Smooth muscle cell (in vitro differentiated cells): ENCODE measurements around the gene REV3L. TPM values are rescaled to one million over a fixed set of nuclear protein-coding genes. Genes with fewer than 3 reads are reported as not detected.

Experiments
- DNase-seq: peaks from one replicate; lab custom pipeline; 2025; ENCODE audit not compliant: unreplicated experiment; lab: John Stamatoyannopoulos, UW
- H2AFZ ChIP-seq: fragments of 200-600 bp; sonication (generic); 2 replicates; pipeline ENCODE4 v1.6.0; 2016; ENCODE audit warnings: antibody characterized with exemption, low read depth, mild to moderate bottlenecking
- H3F3A ChIP-seq: fragments of 200-600 bp; sonication (generic); 2 replicates; pipeline ENCODE4 v1.6.0; 2017; ENCODE audit warnings: antibody characterized with exemption, low read depth
- H3K27ac ChIP-seq: fragments of 200-600 bp; sonication (generic); 2 replicates; pipeline ENCODE4 v1.5.1; 2016; ENCODE audit warnings: low read depth, mild to moderate bottlenecking
- H3K27me3 ChIP-seq: fragments of 200-600 bp; sonication (generic); 2 replicates; pipeline ENCODE4 v1.6.1; 2016; ENCODE audit warnings: low read depth, mild to moderate bottlenecking
- H3K36me3 ChIP-seq: fragments of 200-600 bp; sonication (generic); 2 replicates; pipeline ENCODE4 v1.5.1; 2016; ENCODE audit warnings: low read depth
- H3K4me1 ChIP-seq: fragments of 200-600 bp; sonication (generic); 2 replicates; pipeline ENCODE4 v1.5.1; 2016; ENCODE audit warnings: low read depth
- H3K4me2 ChIP-seq: fragments of 200-600 bp; sonication (generic); 2 replicates; pipeline ENCODE4 v1.6.0; 2016; ENCODE audit warnings: mild to moderate bottlenecking
- H3K4me3 ChIP-seq: fragments of 200-600 bp; sonication (generic); 2 replicates; pipeline ENCODE4 v1.5.1; 2016; ENCODE audit warnings: mild to moderate bottlenecking
- H3K79me2 ChIP-seq: fragments of 200-600 bp; sonication (generic); 2 replicates; pipeline ENCODE4 v1.6.0; 2016; ENCODE audit warnings: low read depth, mild to moderate bottlenecking
- H3K9ac ChIP-seq: fragments of 200-600 bp; sonication (generic); 2 replicates; pipeline ENCODE4 v1.6.0; 2016; ENCODE audit warnings: low read depth
- H3K9me3 ChIP-seq: fragments of 200-600 bp; sonication (generic); replicated peaks from 2 replicates; pipeline ENCODE4 v1.5.1; 2016; ENCODE audit warnings: low read depth
- H4K20me1 ChIP-seq: fragments of 200-600 bp; sonication (generic); 2 replicates; pipeline ENCODE4 v1.6.0; 2016; ENCODE audit warnings: low read depth
- WGBS: methylation state at CpG from one replicate; pipeline ENCODE4 v1.1.7; 2016; ENCODE audit warnings: low lambda C conversion rate; 5-methylcytosine and 5-hydroxymethylcytosine counted together
- polyA plus RNA-seq: library from polyadenylated mRNA; unstranded; fragments of >200 nt; fragmentation: Nextera tagmentation; extraction: Ambion mirVana; gene quantifications from 2 replicates; pipeline ENCODE4 v1.2.1, GENCODE V29; 2016
- total RNA-seq: library from RNA; depleted of rRNA; stranded (reverse); fragments of >200 nt; gene quantifications from 2 replicates; pipeline ENCODE4 v1.2.3, GENCODE V29; 2014
- TF ChIP-seq, protein P1 (sequence below): fragments of 200-600 bp; sonication (generic); IDR thresholded peaks from 2 replicates; pipeline ENCODE4 v1.5.1; 2017; ENCODE audit warnings: borderline replicate concordance, mild to moderate bottlenecking, antibody characterized with exemption; ENCODE audit not compliant: insufficient read depth, poor library complexity, severe bottlenecking

REV3L gene
- total and polyA plus RNA-seq, 2 experiments from 2014 or later, result 6.9 to 19.8 TPM

GRCh38 chr6:111530218-111530617 is 47.2 kb upstream of the REV3L start:
- Histone ChIP-seq H3K27me3 (no peaks in the 10 kb centered on the region), H3K36me3 (no peaks in the 10 kb centered on the region), H3K79me2 (peaks cover 13% of the 10 kb centered on the region), H4K20me1 (peaks cover 11% of the 10 kb centered on the region), H3K4me3 (no peak overlapping the region), H3K9me3 (no peaks in the 10 kb centered on the region), H3K27ac (no peak overlapping the region), H3K4me1 (no peaks in the 10 kb centered on the region), H3F3A (no peaks in the 10 kb centered on the region), H3K4me2 (no peak overlapping the region), H3K9ac (no peak overlapping the region), H2AFZ (no peak overlapping the region)
- WGBS, result 82% methylated on average over 2 of the region's 2 CpGs
- TF ChIP-seq, protein P1, sequence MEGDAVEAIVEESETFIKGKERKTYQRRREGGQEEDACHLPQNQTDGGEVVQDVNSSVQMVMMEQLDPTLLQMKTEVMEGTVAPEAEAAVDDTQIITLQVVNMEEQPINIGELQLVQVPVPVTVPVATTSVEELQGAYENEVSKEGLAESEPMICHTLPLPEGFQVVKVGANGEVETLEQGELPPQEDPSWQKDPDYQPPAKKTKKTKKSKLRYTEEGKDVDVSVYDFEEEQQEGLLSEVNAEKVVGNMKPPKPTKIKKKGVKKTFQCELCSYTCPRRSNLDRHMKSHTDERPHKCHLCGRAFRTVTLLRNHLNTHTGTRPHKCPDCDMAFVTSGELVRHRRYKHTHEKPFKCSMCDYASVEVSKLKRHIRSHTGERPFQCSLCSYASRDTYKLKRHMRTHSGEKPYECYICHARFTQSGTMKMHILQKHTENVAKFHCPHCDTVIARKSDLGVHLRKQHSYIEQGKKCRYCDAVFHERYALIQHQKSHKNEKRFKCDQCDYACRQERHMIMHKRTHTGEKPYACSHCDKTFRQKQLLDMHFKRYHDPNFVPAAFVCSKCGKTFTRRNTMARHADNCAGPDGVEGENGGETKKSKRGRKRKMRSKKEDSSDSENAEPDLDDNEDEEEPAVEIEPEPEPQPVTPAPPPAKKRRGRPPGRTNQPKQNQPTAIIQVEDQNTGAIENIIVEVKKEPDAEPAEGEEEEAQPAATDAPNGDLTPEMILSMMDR, result no peak
- no peak for DNase-seq

DNA sequence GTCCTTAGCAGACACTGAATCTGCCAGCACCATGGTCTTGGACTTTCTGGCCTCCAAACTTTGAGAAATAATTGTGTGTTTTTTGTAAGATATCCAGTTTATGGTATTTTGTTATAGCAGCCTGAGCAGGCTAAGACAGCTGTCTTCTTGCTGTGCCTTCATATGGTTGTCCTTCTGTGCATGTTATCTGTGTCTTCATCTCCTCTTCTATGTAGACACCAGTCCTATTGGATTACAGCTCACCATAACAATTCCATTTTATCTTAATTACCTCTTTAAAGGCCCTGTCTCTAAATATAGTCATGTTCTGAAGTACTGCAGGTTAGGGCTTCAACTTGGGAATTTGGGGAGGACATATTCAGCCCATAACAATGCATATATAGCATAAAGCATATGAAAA is 44.3 kb upstream of the REV3L start:
- DNase-seq, result no peak
- Histone ChIP-seq H3K79me2 (peaks cover 17% of the 10 kb centered on the region), H3K9ac (no peak overlapping the region), H3K27me3 (no peaks in the 10 kb centered on the region), H3K4me1 (no peaks in the 10 kb centered on the region), H3K9me3 (no peaks in the 10 kb centered on the region), H3K4me2 (no peak overlapping the region), H2AFZ (no peak overlapping the region), H3F3A (no peaks in the 10 kb centered on the region), H3K36me3 (no peaks in the 10 kb centered on the region), H3K27ac (no peak overlapping the region), H4K20me1 (peaks cover 5% of the 10 kb centered on the region), H3K4me3 (no peak overlapping the region)
- TF ChIP-seq, protein P1, result no peak

DNA sequence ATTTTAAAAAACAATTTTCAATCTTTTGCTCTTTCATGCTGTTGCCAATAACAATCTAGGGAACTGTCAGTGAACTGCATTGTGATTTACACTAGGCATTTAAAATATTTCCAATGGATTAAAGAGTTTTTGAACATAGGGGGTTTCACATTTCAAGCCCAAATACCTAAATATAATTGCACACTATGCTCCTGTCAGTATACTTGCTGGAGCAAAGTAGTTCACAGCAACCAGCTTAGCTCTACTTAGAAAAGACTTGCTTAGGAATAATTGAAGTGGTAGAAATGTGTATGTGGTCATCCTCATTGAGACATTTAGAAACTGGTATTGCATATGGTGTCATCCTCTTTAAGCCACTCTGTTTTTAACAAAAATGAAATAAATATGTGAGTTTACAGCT is 41.7 kb upstream of the REV3L start:
- H2AFZ ChIP-seq, result no peak overlapping the region
- no peak overlapping the region for H3K4me2 ChIP-seq
- no peaks in the 10 kb centered on the region for H3K36me3 ChIP-seq
- no peaks in the 10 kb centered on the region for H3K27me3 ChIP-seq
- DNase-seq, result no peak
- H3K4me3 ChIP-seq, result no peak overlapping the region
- no peaks in the 10 kb centered on the region for H3F3A ChIP-seq
- TF ChIP-seq, protein P1, result no peak
- peaks cover 17% of the 10 kb centered on the region for H3K79me2 ChIP-seq
- no peak overlapping the region for H3K27ac ChIP-seq
- no peaks in the 10 kb centered on the region for H3K4me1 ChIP-seq
- no peak overlapping the region for H3K9ac ChIP-seq
- H3K9me3 ChIP-seq, result no peaks in the 10 kb centered on the region
- no peaks in the 10 kb centered on the region for H4K20me1 ChIP-seq

GRCh38 chr6:111524252-111524651 is 41.2 kb upstream of the REV3L start:
- DNase-seq, result no peak
- no peaks in the 10 kb centered on the region for H4K20me1 ChIP-seq
- no peaks in the 10 kb centered on the region for H3F3A ChIP-seq
- H2AFZ ChIP-seq, result no peak overlapping the region
- no peak overlapping the region for H3K4me3 ChIP-seq
- no peaks in the 10 kb centered on the region for H3K4me1 ChIP-seq
- H3K9me3 ChIP-seq, result no peaks in the 10 kb centered on the region
- TF ChIP-seq, protein P1, result no peak
- no peak overlapping the region for H3K4me2 ChIP-seq
- no peaks in the 10 kb centered on the region for H3K36me3 ChIP-seq
- H3K27me3 ChIP-seq, result no peaks in the 10 kb centered on the region
- H3K27ac ChIP-seq, result no peak overlapping the region
- no peak overlapping the region for H3K9ac ChIP-seq
- 91% methylated on average over 4 of the region's 4 CpGs for WGBS
- H3K79me2 ChIP-seq, result peaks cover 17% of the 10 kb centered on the region
